Activated naive CD4-positive, alpha-beta T cell treated with anti-CD3 and anti-CD28 coated beads for 36 hours (primary cell): ENCODE results near the gene DLD. TPM values are rescaled to one million over a fixed set of nuclear protein-coding genes. Genes with fewer than 3 reads are reported as not detected.
"Not testable (repeated sequence)": the region's sequence is repeated elsewhere in the genome, so short reads cannot be mapped to it uniquely, and the experiment has no call there.

Experiments
- CTCF ChIA-PET: fragments of 350-600 bp; sonication (Branson Sonifier 250); formaldehyde crosslinking; loops from one replicate; lab custom pipeline; 2021; ENCODE audit warnings: antibody characterized with exemption; lab: Charles Lee
- DNase-seq: peaks from one replicate; pipeline ENCODE4 v3.0.0-alpha.2; 2020
- H3K27ac Mint-ChIP-seq: one replicate; pipeline ENCODE4 v1.8.0; 2021; ENCODE audit warnings: mild to moderate bottlenecking, mixed read lengths
- H3K27me3 Mint-ChIP-seq: one replicate; pipeline ENCODE4 v1.8.0; 2021; ENCODE audit warnings: low read depth, mixed read lengths
- H3K36me3 Mint-ChIP-seq: one replicate; pipeline ENCODE4 v1.8.0; 2021; ENCODE audit warnings: low read depth, mixed read lengths
- H3K4me1 Mint-ChIP-seq: one replicate; pipeline ENCODE4 v1.8.0; 2021; ENCODE audit warnings: low read depth, mixed read lengths
- H3K4me3 Mint-ChIP-seq: one replicate; pipeline ENCODE4 v1.8.0; 2021; ENCODE audit warnings: mild to moderate bottlenecking, moderate library complexity, mixed read lengths
- H3K9me3 Mint-ChIP-seq: one replicate; pipeline ENCODE4 v1.8.0; 2021; ENCODE audit warnings: mixed read lengths
- intact Hi-C: fragments of 100-400 bp; cut with micrococcal nuclease; formaldehyde crosslinking; loops from one replicate; pipeline ENCODE4 v1.15.1; 2023
- total RNA-seq, 2 experiments: library from RNA; stranded (reverse); gene quantifications; one replicate each; pipeline ENCODE4 v1.2.3, GENCODE V29; 2021

The DLD gene
- total RNA-seq, 2 experiments from 2014 or later: 92.6 to 96.8 TPM

DNA sequence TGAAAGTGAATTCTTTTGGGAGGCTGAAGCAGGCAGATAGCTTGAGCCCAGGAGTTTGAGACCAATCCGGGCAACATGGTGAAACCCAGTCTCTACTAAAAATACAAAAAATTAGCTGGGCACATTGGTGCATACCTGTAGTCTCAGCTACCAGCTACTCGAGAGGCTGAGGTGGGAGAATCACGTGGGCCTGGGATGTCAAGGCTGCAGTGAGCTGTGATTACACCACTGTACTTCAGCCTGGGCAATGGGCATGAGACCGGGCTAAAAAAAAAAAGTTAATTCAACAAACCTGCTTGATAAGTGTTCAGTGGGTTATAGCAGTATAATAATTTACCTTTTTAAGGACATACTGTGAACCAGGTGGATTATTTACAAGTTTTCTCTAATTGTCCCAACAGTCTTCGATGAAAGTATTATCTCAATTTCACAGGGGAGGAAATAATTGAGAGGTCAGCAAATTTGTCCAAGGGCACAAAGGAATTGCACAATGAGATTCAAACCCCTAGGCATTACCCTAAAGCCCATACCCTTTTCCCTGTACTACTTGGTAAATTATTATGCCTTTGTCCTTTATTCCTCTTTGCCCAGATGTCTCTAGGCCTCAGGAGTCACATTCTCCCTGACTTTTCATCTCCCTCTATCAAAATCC lies 13.1 kb upstream of the DLD start:
- Mint-ChIP-seq H3K27me3 (peaks cover 4% of the 10 kb centered on the region), H3K4me3 (no peak overlapping the region)
- CTCF ChIA-PET: interaction anchor here (0.8 to 10.4 kb wide), 9 partner anchors 10 to 731 kb away, joined by 3 to 170 read pairs (median 4); partner anchors contain the start of genes CBLL1 and DLD

DNA sequence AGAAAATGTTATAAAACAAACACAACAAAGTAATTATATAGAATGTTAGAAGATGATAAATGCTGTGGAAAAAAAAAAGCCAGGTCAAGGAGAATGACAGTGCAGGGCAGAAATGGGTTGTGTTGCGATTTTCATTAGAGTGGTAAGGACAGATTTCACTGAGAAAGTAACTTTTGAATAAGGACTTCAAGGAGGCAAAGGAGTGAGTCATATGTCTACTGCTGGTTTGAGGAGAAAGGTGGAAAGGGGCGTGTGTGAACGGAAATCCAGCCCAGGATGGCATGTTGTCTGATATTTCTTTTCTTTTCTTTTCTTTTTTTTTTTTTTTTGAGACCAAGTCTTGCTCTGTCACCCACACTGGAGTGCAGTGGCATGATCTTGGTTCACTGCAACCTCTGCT lies 12.3 kb upstream of the DLD start:
- no peaks in the 10 kb centered on the region for H3K36me3 Mint-ChIP-seq
- peaks cover 4% of the 10 kb centered on the region for H3K27me3 Mint-ChIP-seq
- no peak overlapping the region for H3K4me3 Mint-ChIP-seq
- no peak for DNase-seq
- no peaks in the 10 kb centered on the region for H3K9me3 Mint-ChIP-seq
- CTCF ChIA-PET: interaction anchor here (0.6 to 10.4 kb wide), 9 partner anchors 11 to 730 kb away, joined by 3 to 170 read pairs (median 4); partner anchors contain the start of genes CBLL1 and DLD
- peaks cover 15% of the 10 kb centered on the region for H3K4me1 Mint-ChIP-seq
- H3K27ac Mint-ChIP-seq: no peak overlapping the region
- intact Hi-C loops: loop anchor here (1.0 to 5.0 kb wide), 8 partner anchors 13 to 1086 kb away; partner anchors contain the start of genes BCAP29 and DLD

More for the DNA sequence above, 13.1 kb upstream of the DLD start:
- Mint-ChIP-seq H3K9me3 (no peaks in the 10 kb centered on the region), H3K36me3 (no peaks in the 10 kb centered on the region), H3K27ac (no peak overlapping the region), H3K4me1 (peaks cover 15% of the 10 kb centered on the region)
- no peak for DNase-seq
- intact Hi-C loops: loop anchor here (2.0 to 5.0 kb wide), 3 partner anchors 296 to 1085 kb away; partner anchors contain the start of gene BCAP29

GRCh38 chr7:107879400-107880035 lies 11.5 kb upstream of the DLD start:
- Mint-ChIP-seq H3K9me3 (no peaks in the 10 kb centered on the region), H3K27me3 (peaks cover 4% of the 10 kb centered on the region), H3K36me3 (no peaks in the 10 kb centered on the region), H3K4me1 (peaks cover 13% of the 10 kb centered on the region), H3K4me3 (no peak overlapping the region), H3K27ac (no peak overlapping the region)
- DNase-seq: peak; percentile 57
- CTCF ChIA-PET: interaction anchor here (0.6 to 10.4 kb wide), 12 partner anchors 10 to 731 kb away, joined by 3 to 170 read pairs (median 4); partner anchors contain the start of genes CBLL1 and DLD
- intact Hi-C loops: loop anchor here (1.0 to 5.0 kb wide), 8 partner anchors 12 to 1087 kb away; partner anchors contain the start of genes BCAP29 and DLD

DNA sequence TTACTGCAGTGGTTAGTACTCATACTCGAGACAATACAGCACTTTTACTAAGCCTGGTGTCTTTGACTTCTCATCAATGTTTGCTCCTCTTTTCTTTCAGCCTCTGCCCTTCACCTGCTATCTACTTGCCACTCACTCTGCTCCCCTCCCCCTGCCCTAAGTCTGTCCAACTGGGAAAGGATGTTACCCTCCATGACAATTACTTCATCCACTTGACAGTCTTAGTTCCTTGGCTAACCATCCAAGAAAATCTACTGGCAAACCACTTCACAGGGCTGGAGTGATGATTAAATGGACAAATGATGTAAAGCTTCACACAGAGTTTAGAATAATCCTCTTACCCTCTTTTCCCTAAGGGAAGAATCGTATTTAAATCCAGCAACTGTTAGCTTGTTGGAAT lies 8.2 kb upstream of the DLD start:
- Mint-ChIP-seq H3K27me3 (peaks cover 4% of the 10 kb centered on the region), H3K27ac (no peak overlapping the region), H3K4me3 (no peak overlapping the region), H3K9me3 (no peaks in the 10 kb centered on the region), H3K36me3 (no peaks in the 10 kb centered on the region), H3K4me1 (peaks cover 8% of the 10 kb centered on the region)
- CTCF ChIA-PET: interaction anchor here (1.3 kb wide), 1 partner anchor 420 kb away, joined by 3 read pairs; no protein-coding TSS in a partner anchor
- intact Hi-C loops: no loop called here
- no peak for DNase-seq

GRCh38 chr7:107884066-107884818 lies 6.7 kb upstream of the DLD start:
- H3K4me1 Mint-ChIP-seq: peaks cover 3% of the 10 kb centered on the region
- peaks cover 4% of the 10 kb centered on the region for H3K27me3 Mint-ChIP-seq
- no peaks in the 10 kb centered on the region for H3K9me3 Mint-ChIP-seq
- DNase-seq: no peak
- H3K27ac Mint-ChIP-seq: no peak overlapping the region
- CTCF ChIA-PET: interaction anchor here (0.8 to 1.1 kb wide), 2 partner anchors 9 to 261 kb away, joined by 3 to 6 read pairs; no protein-coding TSS in a partner anchor
- no peaks in the 10 kb centered on the region for H3K36me3 Mint-ChIP-seq
- intact Hi-C loops: no loop called here
- no peak overlapping the region for H3K4me3 Mint-ChIP-seq

- DNase-seq, H3K27ac Mint-ChIP-seq, H3K36me3 Mint-ChIP-seq, intact Hi-C loops, H3K27me3 Mint-ChIP-seq, H3K4me3 Mint-ChIP-seq, H3K4me1 Mint-ChIP-seq, H3K9me3 Mint-ChIP-seq: not testable (repeated sequence)
- CTCF ChIA-PET: interaction anchor here (0.8 to 5.2 kb wide), 2 partner anchors 9 to 36 kb away, joined by 3 to 46 read pairs; no protein-coding TSS in a partner anchor
Measured at GRCh38 chr7:107887827-107888226, 3.2 kb upstream of the DLD start.

- intact Hi-C loops: loop anchor here (2.0 to 10.0 kb wide), 2 partner anchors 327 to 845 kb away; partner anchors contain the start of genes COG5, DUS4L and PRKAR2B
Measured at GRCh38 chr7:107889992-107890391, 991 bp upstream of the DLD start.

GRCh38 chr7:107890493-107890961 lies 456 bp upstream of the DLD start:
- Mint-ChIP-seq H3K27me3 (no peaks in the 10 kb centered on the region), H3K36me3 (peaks cover 22% of the 10 kb centered on the region), H3K4me3 (peak overlapping the region; percentile 100), H3K27ac (peak overlapping the region; percentile 98), H3K9me3 (no peaks in the 10 kb centered on the region), H3K4me1 (peaks cover 33% of the 10 kb centered on the region)
- CTCF ChIA-PET: interaction anchor here (0.6 to 5.2 kb wide), 4 partner anchors 11 to 147 kb away, joined by 3 to 46 read pairs (median 10); partner anchors contain the start of gene CBLL1
- intact Hi-C loops: loop anchor here (2.0 to 10.0 kb wide), 2 partner anchors 328 to 846 kb away; partner anchors contain the start of genes COG5, DUS4L and PRKAR2B
- DNase-seq: peak; percentile 17

More at GRCh38 chr7:107889992-107890391, 991 bp upstream of the DLD start:
- Mint-ChIP-seq H3K9me3 (no peaks in the 10 kb centered on the region), H3K36me3 (peaks cover 17% of the 10 kb centered on the region), H3K4me1 (peaks cover 28% of the 10 kb centered on the region), H3K4me3 (peak overlapping the region; percentile 100), H3K27ac (no peak overlapping the region), H3K27me3 (no peaks in the 10 kb centered on the region)
- no peak for DNase-seq
- CTCF ChIA-PET: interaction anchor here (0.6 to 5.2 kb wide), 4 partner anchors 11 to 147 kb away, joined by 3 to 46 read pairs (median 10); partner anchors contain the start of gene CBLL1

DNA sequence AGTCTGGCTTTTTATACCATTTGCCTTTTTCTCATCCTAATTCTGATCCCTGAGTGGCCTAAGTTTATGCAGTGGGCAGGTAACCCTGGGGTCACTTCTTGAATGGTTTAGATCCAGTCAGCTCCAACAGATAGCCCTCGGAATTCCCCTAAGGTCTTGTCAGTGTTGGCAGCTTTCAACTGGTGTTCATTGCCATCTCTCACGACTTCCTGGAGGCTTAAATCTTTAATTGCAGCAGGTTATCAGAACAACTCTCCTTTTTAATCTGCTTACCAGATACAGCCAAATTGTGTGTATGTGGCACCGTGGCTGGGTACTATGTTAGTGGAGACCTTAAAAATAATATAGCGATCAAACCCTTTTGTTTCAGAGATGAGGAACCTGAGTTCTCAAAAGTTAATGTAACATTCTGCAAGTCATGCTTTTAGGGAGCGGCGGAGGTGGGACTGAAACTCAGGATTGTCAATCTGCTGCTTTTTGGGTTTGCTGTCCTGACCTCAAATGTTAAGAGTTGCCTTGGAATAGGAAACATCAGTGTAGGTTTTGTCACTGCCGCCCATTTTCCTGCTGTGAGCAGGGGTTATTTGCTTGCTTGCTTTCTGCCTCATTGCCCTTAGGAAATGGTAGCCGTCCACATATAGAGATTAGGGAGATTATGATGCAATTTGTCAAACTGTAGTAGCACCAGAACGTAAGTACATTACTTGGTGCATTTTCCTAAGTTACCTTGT lies 818 bp downstream of the DLD start:
- CTCF ChIA-PET: interaction anchor here (0.8 to 5.2 kb wide), 7 partner anchors 13 to 428 kb away, joined by 3 to 46 read pairs (median 4); partner anchors contain the start of gene CBLL1
- intact Hi-C loops: loop anchor here (1.0 to 10.0 kb wide), 8 partner anchors 12 to 847 kb away; partner anchors contain the start of genes COG5, DUS4L, PNPLA8 and PRKAR2B
- Mint-ChIP-seq H3K4me1 (peaks cover 42% of the 10 kb centered on the region), H3K27ac (peak overlapping the region; percentile 98), H3K9me3 (no peaks in the 10 kb centered on the region), H3K4me3 (peak overlapping the region; percentile 100), H3K36me3 (peaks cover 27% of the 10 kb centered on the region), H3K27me3 (no peaks in the 10 kb centered on the region)
- peak; percentile 31 for DNase-seq

DNA sequence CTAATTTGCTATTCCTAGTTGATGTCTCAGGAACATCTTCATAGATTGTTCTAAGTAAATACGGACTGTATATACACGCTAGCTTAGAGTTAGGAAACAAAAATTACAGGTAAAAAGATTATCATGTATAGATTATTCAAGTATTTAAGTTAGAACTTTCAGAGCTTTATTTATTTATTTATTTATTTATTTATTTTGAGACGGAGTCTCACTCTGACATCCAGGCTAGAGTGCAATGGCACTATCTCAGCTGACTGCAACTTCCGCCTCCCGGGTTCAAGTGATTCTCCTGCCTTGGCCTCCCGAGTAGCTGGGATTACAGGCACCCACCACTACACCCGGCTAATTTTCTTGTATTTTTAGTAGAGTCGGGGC lies 1.4 kb downstream of the DLD start:
- Mint-ChIP-seq H3K36me3 (peaks cover 31% of the 10 kb centered on the region), H3K4me1 (peaks cover 46% of the 10 kb centered on the region), H3K4me3 (peak overlapping the region; percentile 100)
- intact Hi-C loops: loop anchor here (10.0 kb wide), 1 partner anchor 848 kb away; the partner anchor contains the start of gene PRKAR2B
- CTCF ChIA-PET: interaction anchor here (0.7 to 1.3 kb wide), 4 partner anchors 18 to 254 kb away, joined by 3 to 4 read pairs (median 3); no protein-coding TSS in a partner anchor
- not testable (repeated sequence) for H3K9me3 Mint-ChIP-seq, DNase-seq, H3K27ac Mint-ChIP-seq, H3K27me3 Mint-ChIP-seq
